Fibroblast of villous mesenchyme (primary cell): ENCODE data around the gene GLB1L3. TPM values are rescaled to one million over a fixed set of nuclear protein-coding genes. Genes with fewer than 3 reads are reported as not detected.
"Not testable (repeated sequence)": the region's sequence is repeated elsewhere in the genome, so short reads cannot be mapped to it uniquely, and the experiment has no call there.

Experiments used
- DNase-seq: peaks from one replicate; pipeline ENCODE4 v3.0.0-alpha.2; 2010; ENCODE audit warnings: low read depth
- H3K4me3 ChIP-seq: 2 replicates; pipeline ENCODE4 v1.5.1; 2011; ENCODE audit warnings: low read depth, mild to moderate bottlenecking, low read length
- total RNA-seq: library from RNA; depleted of rRNA; stranded (reverse); fragments of >200 nt; gene quantifications from 2 replicates; pipeline ENCODE4 v1.2.3, GENCODE V29; 2012
- TF ChIP-seq, protein P1 (sequence below): IDR thresholded peaks from 2 replicates; pipeline ENCODE4 v1.5.1; 2012; ENCODE audit warnings: low read depth, mild to moderate bottlenecking, low read length; ENCODE audit not compliant: insufficient read depth

GLB1L3 gene
- total RNA-seq, 1 donor = not detected

- DNase-seq = no peak
- H3K4me3 ChIP-seq = no peak overlapping the region
- TF ChIP-seq, protein P1, sequence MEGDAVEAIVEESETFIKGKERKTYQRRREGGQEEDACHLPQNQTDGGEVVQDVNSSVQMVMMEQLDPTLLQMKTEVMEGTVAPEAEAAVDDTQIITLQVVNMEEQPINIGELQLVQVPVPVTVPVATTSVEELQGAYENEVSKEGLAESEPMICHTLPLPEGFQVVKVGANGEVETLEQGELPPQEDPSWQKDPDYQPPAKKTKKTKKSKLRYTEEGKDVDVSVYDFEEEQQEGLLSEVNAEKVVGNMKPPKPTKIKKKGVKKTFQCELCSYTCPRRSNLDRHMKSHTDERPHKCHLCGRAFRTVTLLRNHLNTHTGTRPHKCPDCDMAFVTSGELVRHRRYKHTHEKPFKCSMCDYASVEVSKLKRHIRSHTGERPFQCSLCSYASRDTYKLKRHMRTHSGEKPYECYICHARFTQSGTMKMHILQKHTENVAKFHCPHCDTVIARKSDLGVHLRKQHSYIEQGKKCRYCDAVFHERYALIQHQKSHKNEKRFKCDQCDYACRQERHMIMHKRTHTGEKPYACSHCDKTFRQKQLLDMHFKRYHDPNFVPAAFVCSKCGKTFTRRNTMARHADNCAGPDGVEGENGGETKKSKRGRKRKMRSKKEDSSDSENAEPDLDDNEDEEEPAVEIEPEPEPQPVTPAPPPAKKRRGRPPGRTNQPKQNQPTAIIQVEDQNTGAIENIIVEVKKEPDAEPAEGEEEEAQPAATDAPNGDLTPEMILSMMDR = no peak
These were observed 7.5 kb downstream of the GLB1L3 start for GRCh38 chr11:134283461-134284230.

DNA sequence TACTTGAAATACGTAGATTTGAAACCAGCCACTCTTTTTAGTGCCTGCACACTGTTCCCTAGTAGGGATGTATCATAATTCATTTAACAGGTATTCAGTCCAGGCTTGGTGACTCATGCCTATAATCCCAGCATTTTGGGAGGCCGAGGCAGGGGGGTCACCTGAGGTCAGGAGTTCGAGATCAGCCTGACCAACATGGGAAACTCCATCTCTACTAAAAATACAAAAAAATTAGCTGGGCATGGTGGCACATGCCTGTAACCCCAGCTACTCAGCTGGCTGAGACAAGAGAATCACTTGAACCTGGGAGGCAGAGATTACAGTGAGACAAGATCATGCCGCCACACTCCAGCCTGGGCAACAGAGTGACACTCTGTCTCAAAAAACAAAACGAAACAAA is 8.2 kb downstream of the GLB1L3 start:
- H3K4me3 ChIP-seq, DNase-seq: not testable (repeated sequence)

DNA sequence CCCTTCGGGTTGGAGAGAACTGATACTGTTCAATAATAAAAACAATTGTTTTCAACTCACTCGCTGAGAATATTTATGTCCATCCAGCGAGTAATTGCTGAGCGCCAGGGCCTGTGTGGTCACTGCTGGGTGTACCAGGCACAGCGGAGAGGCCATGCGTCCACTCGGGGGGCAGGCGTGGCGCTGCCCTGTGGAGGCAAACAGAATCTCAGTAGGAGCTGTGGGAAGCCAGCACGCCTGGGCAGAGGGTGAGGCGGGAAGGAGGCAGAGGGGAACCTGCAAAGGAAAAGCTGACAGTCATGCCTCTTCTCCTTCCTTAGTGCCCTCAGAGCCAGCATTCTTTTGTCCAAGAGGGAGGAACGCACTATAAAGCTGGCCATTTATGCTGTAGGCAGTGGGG is 11.4 kb downstream of the GLB1L3 start:
- DNase-seq = no peak
- H3K4me3 ChIP-seq = no peak overlapping the region
- TF ChIP-seq, protein P1 = no peak

DNA sequence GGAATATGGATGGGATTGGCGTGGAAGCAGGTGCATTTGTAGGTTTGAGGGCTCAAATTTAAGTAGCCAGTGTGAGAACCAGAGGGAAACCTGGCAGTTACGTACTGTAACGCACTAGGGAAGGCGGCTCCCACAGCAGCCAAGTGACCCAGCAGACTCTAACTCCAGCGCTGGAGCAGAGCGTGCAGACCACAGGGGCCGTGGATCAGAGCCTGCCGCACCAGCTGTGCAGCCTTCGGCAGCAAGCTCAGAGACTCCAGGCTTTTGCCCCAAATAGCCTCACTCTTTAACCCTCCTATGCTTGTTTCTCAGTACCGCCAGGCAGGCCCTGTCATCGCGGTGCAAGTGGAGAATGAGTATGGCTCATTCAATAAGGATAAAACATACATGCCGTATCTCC is 12.3 kb downstream of the GLB1L3 start:
- TF ChIP-seq, protein P1 = no peak
- DNase-seq = no peak
- no peak overlapping the region for H3K4me3 ChIP-seq

- DNase-seq = no peak
- TF ChIP-seq, protein P1 = no peak
- no peak overlapping the region for H3K4me3 ChIP-seq
These were observed 13.0 kb downstream of the GLB1L3 start for GRCh38 chr11:134289167-134289566.

GRCh38 chr11:134289789-134290188 is 13.6 kb downstream of the GLB1L3 start:
- TF ChIP-seq, protein P1 = no peak
- DNase-seq = no peak
- no peak overlapping the region for H3K4me3 ChIP-seq

GRCh38 chr11:134290646-134291045 is 14.5 kb downstream of the GLB1L3 start:
- TF ChIP-seq, protein P1 = no peak
- no peak for DNase-seq
- no peak overlapping the region for H3K4me3 ChIP-seq
